ENCODE measurements around the gene KATNB1. TPM values are rescaled to one million over a fixed set of nuclear protein-coding genes. Genes with fewer than 3 reads are reported as not detected.
"Not testable (repeated sequence)": the region's sequence is repeated elsewhere in the genome, so short reads cannot be mapped to it uniquely, and the experiment has no call there.

Gene KATNB1
- total RNA-seq, 1 donor, result 11.8 TPM

- Histone ChIP-seq H3K4me3 (ENCODE audit: low read length) (no peak overlapping the region), H3K27me3 (ENCODE audit: insufficient read depth, low read length) (no peaks in the 10 kb centered on the region), H3K9me3 (ENCODE audit: low read depth, low read length) (no peaks in the 10 kb centered on the region), H3K4me1 (ENCODE audit: insufficient read depth, low read length) (peaks cover 3% of the 10 kb centered on the region)
Observed at GRCh38 chr16:57741660-57742191, 6.2 kb downstream of the KATNB1 start.

GRCh38 chr16:57742543-57742942 lies 7.0 kb downstream of the KATNB1 start:
- Histone ChIP-seq H3K4me3 (ENCODE audit: low read length) (no peak overlapping the region), H3K27me3 (ENCODE audit: insufficient read depth, low read length) (no peaks in the 10 kb centered on the region), H3K9me3 (ENCODE audit: low read depth, low read length) (no peaks in the 10 kb centered on the region), H3K4me1 (ENCODE audit: insufficient read depth, low read length) (no peaks in the 10 kb centered on the region)

- no peaks in the 10 kb centered on the region for H3K27me3 ChIP-seq (ENCODE audit: insufficient read depth, low read length)
- H3K4me1 ChIP-seq (ENCODE audit: insufficient read depth, low read length), result no peaks in the 10 kb centered on the region
- H3K9me3 ChIP-seq (ENCODE audit: low read depth, low read length), result no peaks in the 10 kb centered on the region
- no peak overlapping the region for H3K4me3 ChIP-seq (ENCODE audit: low read length)
Observed at GRCh38 chr16:57743458-57743857, 7.9 kb downstream of the KATNB1 start.

- Histone ChIP-seq H3K27me3 (ENCODE audit: insufficient read depth, low read length) (no peaks in the 10 kb centered on the region), H3K4me3 (ENCODE audit: low read length) (no peak overlapping the region), H3K9me3 (ENCODE audit: low read depth, low read length) (no peaks in the 10 kb centered on the region), H3K4me1 (ENCODE audit: insufficient read depth, low read length) (no peaks in the 10 kb centered on the region)
Observed at GRCh38 chr16:57743886-57744641, 8.5 kb downstream of the KATNB1 start.

- Histone ChIP-seq H3K27me3 (ENCODE audit: insufficient read depth, low read length) (no peaks in the 10 kb centered on the region), H3K4me3 (ENCODE audit: low read length) (no peak overlapping the region), H3K4me1 (ENCODE audit: insufficient read depth, low read length) (no peaks in the 10 kb centered on the region), H3K9me3 (ENCODE audit: low read depth, low read length) (no peaks in the 10 kb centered on the region)
Observed at GRCh38 chr16:57744642-57744903, 9.0 kb downstream of the KATNB1 start.

- Histone ChIP-seq H3K27me3 (ENCODE audit: insufficient read depth, low read length) (no peaks in the 10 kb centered on the region), H3K4me1 (ENCODE audit: insufficient read depth, low read length) (no peaks in the 10 kb centered on the region), H3K9me3 (ENCODE audit: low read depth, low read length) (no peaks in the 10 kb centered on the region), H3K4me3 (ENCODE audit: low read length) (no peak overlapping the region)
Observed at GRCh38 chr16:57745768-57746167, 10.2 kb downstream of the KATNB1 start.

GRCh38 chr16:57746316-57746715 lies 10.7 kb downstream of the KATNB1 start:
- H3K9me3 ChIP-seq (ENCODE audit: low read depth, low read length); H3K4me1 ChIP-seq (ENCODE audit: insufficient read depth, low read length); H3K27me3 ChIP-seq (ENCODE audit: insufficient read depth, low read length); H3K4me3 ChIP-seq (ENCODE audit: low read length): not testable (repeated sequence)

GRCh38 chr16:57747091-57747490 lies 11.5 kb downstream of the KATNB1 start:
- H3K9me3 ChIP-seq (ENCODE audit: low read depth, low read length), result no peaks in the 10 kb centered on the region
- no peaks in the 10 kb centered on the region for H3K27me3 ChIP-seq (ENCODE audit: insufficient read depth, low read length)
- no peaks in the 10 kb centered on the region for H3K4me1 ChIP-seq (ENCODE audit: insufficient read depth, low read length)
- no peak overlapping the region for H3K4me3 ChIP-seq (ENCODE audit: low read length)

- H3K9me3 ChIP-seq (ENCODE audit: low read depth, low read length), result no peaks in the 10 kb centered on the region
- H3K27me3 ChIP-seq (ENCODE audit: insufficient read depth, low read length), result no peaks in the 10 kb centered on the region
- no peak overlapping the region for H3K4me3 ChIP-seq (ENCODE audit: low read length)
- H3K4me1 ChIP-seq (ENCODE audit: insufficient read depth, low read length), result no peaks in the 10 kb centered on the region
Observed at GRCh38 chr16:57747496-57747895, 11.9 kb downstream of the KATNB1 start.

- H3K27me3 ChIP-seq (ENCODE audit: insufficient read depth, low read length), result no peaks in the 10 kb centered on the region
- no peak overlapping the region for H3K4me3 ChIP-seq (ENCODE audit: low read length)
- no peaks in the 10 kb centered on the region for H3K9me3 ChIP-seq (ENCODE audit: low read depth, low read length)
- H3K4me1 ChIP-seq (ENCODE audit: insufficient read depth, low read length), result no peaks in the 10 kb centered on the region
Observed at GRCh38 chr16:57747996-57748395, 12.4 kb downstream of the KATNB1 start.

- H3K4me3 ChIP-seq (ENCODE audit: low read length), result no peak overlapping the region
Observed at GRCh38 chr16:57748596-57748995, 13.0 kb downstream of the KATNB1 start.

GRCh38 chr16:57749101-57749692 lies 13.6 kb downstream of the KATNB1 start:
- Histone ChIP-seq H3K27me3 (ENCODE audit: insufficient read depth, low read length) (no peaks in the 10 kb centered on the region), H3K9me3 (ENCODE audit: low read depth, low read length) (no peaks in the 10 kb centered on the region), H3K4me1 (ENCODE audit: insufficient read depth, low read length) (no peaks in the 10 kb centered on the region), H3K4me3 (ENCODE audit: low read length) (no peak overlapping the region)

More at GRCh38 chr16:57748596-57748995, 13.0 kb downstream of the KATNB1 start:
- H3K4me1 ChIP-seq (ENCODE audit: insufficient read depth, low read length), result no peaks in the 10 kb centered on the region
- no peaks in the 10 kb centered on the region for H3K27me3 ChIP-seq (ENCODE audit: insufficient read depth, low read length)
- no peaks in the 10 kb centered on the region for H3K9me3 ChIP-seq (ENCODE audit: low read depth, low read length)

GRCh38 chr16:57749856-57750452 lies 14.4 kb downstream of the KATNB1 start:
- no peaks in the 10 kb centered on the region for H3K4me1 ChIP-seq (ENCODE audit: insufficient read depth, low read length)
- H3K4me3 ChIP-seq (ENCODE audit: low read length), result no peak overlapping the region
- H3K27me3 ChIP-seq (ENCODE audit: insufficient read depth, low read length), result no peaks in the 10 kb centered on the region
- H3K9me3 ChIP-seq (ENCODE audit: low read depth, low read length), result no peaks in the 10 kb centered on the region

GRCh38 chr16:57750796-57751538 lies 15.4 kb downstream of the KATNB1 start:
- H3K4me3 ChIP-seq (ENCODE audit: low read length), result no peak overlapping the region
- H3K27me3 ChIP-seq (ENCODE audit: insufficient read depth, low read length), result no peaks in the 10 kb centered on the region
- H3K9me3 ChIP-seq (ENCODE audit: low read depth, low read length), result no peaks in the 10 kb centered on the region
- no peaks in the 10 kb centered on the region for H3K4me1 ChIP-seq (ENCODE audit: insufficient read depth, low read length)

- no peaks in the 10 kb centered on the region for H3K4me1 ChIP-seq (ENCODE audit: insufficient read depth, low read length)
- H3K9me3 ChIP-seq (ENCODE audit: low read depth, low read length), result no peaks in the 10 kb centered on the region
- H3K27me3 ChIP-seq (ENCODE audit: insufficient read depth, low read length), result no peaks in the 10 kb centered on the region
- H3K4me3 ChIP-seq (ENCODE audit: low read length), result no peak overlapping the region
Observed at GRCh38 chr16:57751539-57752202, 16.1 kb downstream of the KATNB1 start.
